Common myeloid progenitor, CD34-positive (primary cell): ENCODE results near the gene RALB.
"Not testable (repeated sequence)": the region's sequence is repeated elsewhere in the genome, so short reads cannot be mapped to it uniquely, and the experiment has no call there.

Source experiments
- CTCF ChIA-PET: fragments of 350-600 bp; sonication (Branson Sonifier 250); formaldehyde crosslinking; loops from one replicate; lab custom pipeline; 2021; ENCODE audit warnings: antibody characterized with exemption; lab: Charles Lee
- POLR2A ChIA-PET: fragments of 350-600 bp; sonication (Branson Sonifier 250); formaldehyde crosslinking; loops from one replicate; lab custom pipeline; 2021; ENCODE audit warnings: antibody characterized with exemption; lab: Charles Lee
- DNase-seq, 3 donors: peaks; one replicate each; pipeline versions ENCODE4 v3.0.0 to v3.0.0-alpha.2; 2013
- H3K27ac ChIP-seq, 2 experiments: 1 replicate in 1 of 2; 2 replicates in 1 of 2; pipeline ENCODE4 v1.7.0; 2013; ENCODE audit warnings: inconsistent platforms in 2 of 2, low read length in 2 of 2, mild to moderate bottlenecking in 2 of 2, low read depth in 1 of 2, moderate library complexity in 1 of 2; ENCODE audit not compliant: severe bottlenecking in 2 of 2, insufficient read depth in 1 of 2, poor library complexity in 1 of 2
- H3K27me3 ChIP-seq, 5 experiments: replicated peaks in 2 of 5; 1 replicate in 3 of 5; 2 replicates in 2 of 5; pipeline versions ENCODE4 v1.6.1 to v1.7.0; 2013; ENCODE audit warnings: low read length in 4 of 5, mild to moderate bottlenecking in 2 of 5, moderate library complexity in 2 of 5, inconsistent platforms in 1 of 5; ENCODE audit not compliant: insufficient read depth in 5 of 5, control insufficient read depth in 4 of 5
- H3K36me3 ChIP-seq, 4 experiments: 1 replicate in 2 of 4; 2 replicates in 2 of 4; pipeline versions ENCODE4 v1.6.1 to v1.7.0; 2013; ENCODE audit warnings: low read length in 3 of 4, control low read depth in 1 of 4, mild to moderate bottlenecking in 1 of 4; ENCODE audit not compliant: control insufficient read depth in 4 of 4, insufficient read depth in 4 of 4
- H3K4me1 ChIP-seq, 4 experiments: 1 replicate in 3 of 4; 2 replicates in 1 of 4; pipeline versions ENCODE4 v1.6.1 to v1.7.1; 2013; ENCODE audit warnings: low read length in 3 of 4, mild to moderate bottlenecking in 3 of 4, control low read depth in 1 of 4, inconsistent platforms in 1 of 4, moderate library complexity in 1 of 4; ENCODE audit not compliant: control insufficient read depth in 4 of 4, insufficient read depth in 4 of 4; ENCODE audit errors: control extremely low read depth in 1 of 4
- H3K4me3 ChIP-seq, 7 experiments: 1 replicate in 4 of 7; 2 replicates in 3 of 7; pipeline versions ENCODE4 v1.5.1 to v1.7.0; 2013; ENCODE audit warnings: mild to moderate bottlenecking in 7 of 7, low read length in 6 of 7, moderate library complexity in 6 of 7, inconsistent platforms in 2 of 7, low read depth in 2 of 7, control low read depth in 1 of 7; ENCODE audit not compliant: insufficient read depth in 4 of 7, control insufficient read depth in 1 of 7; ENCODE audit errors: extremely low read depth in 1 of 7
- H3K9me3 ChIP-seq, 5 experiments: 1 replicate in 4 of 5; 2 replicates in 1 of 5; pipeline versions ENCODE4 v1.6.1 to v1.7.1; 2013; ENCODE audit warnings: low read length in 4 of 5, mild to moderate bottlenecking in 2 of 5, inconsistent platforms in 1 of 5, low read depth in 1 of 5, moderate library complexity in 1 of 5; ENCODE audit not compliant: control insufficient read depth in 4 of 5, insufficient read depth in 2 of 5; ENCODE audit errors: control extremely low read depth in 1 of 5
- WGBS: methylation state at CpG from one replicate; pipeline ENCODE4 v1.1.5; 2013; ENCODE audit not compliant: insufficient coverage; 5-methylcytosine and 5-hydroxymethylcytosine counted together

The RALB gene

DNA sequence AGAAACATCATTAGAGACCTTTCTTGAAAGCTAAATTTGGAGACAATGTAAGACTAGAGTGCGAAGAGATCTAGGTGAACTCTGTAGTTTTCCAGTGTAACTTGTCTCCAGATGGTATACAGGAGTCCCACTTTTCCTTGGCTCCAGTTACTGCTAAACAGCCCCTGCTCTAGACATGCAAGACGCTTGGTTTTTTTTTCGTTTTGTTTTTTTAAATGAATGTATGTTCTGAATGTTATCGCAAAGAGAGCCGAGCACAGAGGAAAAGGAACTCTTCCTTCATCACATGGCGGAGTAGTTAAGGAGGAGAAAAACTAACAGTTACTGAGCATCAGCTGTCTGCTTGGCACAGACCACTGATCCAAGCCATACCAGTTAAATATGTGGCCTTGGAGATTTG lies 2.4 kb downstream of the RALB start:
- peaks cover 0 to 4% (median 0%) of the 10 kb centered on the region in 4 experiments for H3K36me3 ChIP-seq
- DNase-seq, result no peak
- peaks cover 0 to 6% (median 0%) of the 10 kb centered on the region in 5 experiments for H3K9me3 ChIP-seq
- no peaks in the 10 kb centered on the region for H3K27me3 ChIP-seq
- no peak overlapping the region for H3K27ac ChIP-seq
- peak overlapping the region in 2 of 7 experiments; percentile 35 to 97 for H3K4me3 ChIP-seq
- ChIA-PET CTCF (interaction anchor here (1.0 to 2.1 kb wide), 6 partner anchors 9 to 27 kb away, joined by 3 to 6 read pairs (median 4); no protein-coding TSS in a partner anchor), POLR2A (no interaction called here)
- WGBS, result 43% methylated on average over 4 of the region's 6 CpGs
- H3K4me1 ChIP-seq, result peaks cover 47 to 67% (median 57%) of the 10 kb centered on the region in 4 experiments

DNA sequence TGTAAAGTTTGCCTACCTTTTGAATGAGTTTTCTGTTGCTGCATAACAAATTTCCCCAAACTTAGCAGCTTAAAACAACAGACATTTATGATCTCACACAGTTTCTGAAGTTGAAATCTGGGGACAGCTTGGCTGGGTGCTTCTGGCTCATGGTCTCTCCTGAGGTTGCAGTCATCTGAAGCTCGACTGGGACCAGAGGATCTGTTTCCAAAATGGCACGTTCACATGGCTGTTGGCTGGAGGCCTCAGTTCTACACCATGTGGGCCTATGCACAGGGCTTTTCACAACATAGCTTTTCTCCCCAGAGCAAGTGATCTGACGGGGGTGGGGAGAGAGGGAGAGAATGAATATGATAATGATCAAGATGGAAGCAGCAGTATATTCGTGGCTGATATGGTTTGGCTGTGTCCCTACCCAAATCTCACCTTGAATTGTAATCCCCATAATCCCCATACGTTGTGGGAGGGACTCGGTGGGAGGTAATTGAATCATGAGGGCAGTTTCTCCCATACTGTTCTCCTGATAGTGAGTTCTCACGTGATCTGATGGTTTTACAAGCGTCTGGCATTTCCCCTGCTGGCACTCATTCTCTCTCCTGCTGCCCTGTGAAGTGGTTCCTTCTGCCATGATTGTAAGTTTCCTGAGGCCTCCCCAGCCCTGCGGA lies 3.5 kb downstream of the RALB start:
- Histone ChIP-seq H3K9me3 (peaks cover 0 to 14% (median 4%) of the 10 kb centered on the region in 5 experiments), H3K4me3 (peak overlapping the region in 2 of 7 experiments; percentile 19 to 41), H3K27me3 (no peaks in the 10 kb centered on the region), H3K36me3 (peaks cover 0 to 8% (median 0%) of the 10 kb centered on the region in 4 experiments), H3K4me1 (peaks cover 51 to 75% (median 62%) of the 10 kb centered on the region in 4 experiments), H3K27ac (no peak overlapping the region)
- peak in 2 of 3 donors; percentile 45 to 65 for DNase-seq
- WGBS, result 7% methylated on average over 3 of the region's 9 CpGs
- POLR2A ChIA-PET, result no interaction called here
- CTCF ChIA-PET, result interaction anchor here (0.8 to 2.1 kb wide), 5 partner anchors 8 to 28 kb away, joined by 3 to 6 read pairs (median 4); no protein-coding TSS in a partner anchor

DNA sequence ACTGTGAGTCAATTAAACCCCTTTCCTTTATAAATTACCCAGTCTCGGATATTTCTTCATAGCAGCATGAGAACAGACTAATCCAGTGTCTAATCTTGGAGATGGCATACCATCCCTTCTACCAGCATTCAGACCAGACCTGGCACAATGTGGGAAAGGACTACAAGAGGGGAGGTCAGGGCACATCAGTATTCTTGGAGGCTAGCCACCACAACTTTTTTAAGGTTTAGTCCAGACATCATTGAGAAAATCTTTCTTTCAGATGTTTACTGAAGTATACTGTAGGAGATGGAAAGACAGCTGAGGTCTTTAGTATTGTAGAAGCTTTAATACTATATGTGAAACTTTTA lies 4.0 kb downstream of the RALB start:
- ChIA-PET POLR2A (no interaction called here), CTCF (interaction anchor here (1.3 to 2.4 kb wide), 3 partner anchors 9 to 56 kb away, joined by 3 to 8 read pairs (median 6); no protein-coding TSS in a partner anchor)
- no CpG with 5 or more reads among the region's 1 CpG for WGBS
- H3K9me3 ChIP-seq, result peaks cover 0 to 14% (median 4%) of the 10 kb centered on the region in 5 experiments
- no peak overlapping the region for H3K27ac ChIP-seq
- H3K36me3 ChIP-seq, result peaks cover 0 to 8% (median 0%) of the 10 kb centered on the region in 4 experiments
- DNase-seq, result no peak
- peak overlapping the region in 1 of 7 experiments; percentile 41 for H3K4me3 ChIP-seq
- H3K27me3 ChIP-seq, result no peaks in the 10 kb centered on the region
- peaks cover 54 to 76% (median 63%) of the 10 kb centered on the region in 4 experiments for H3K4me1 ChIP-seq

DNA sequence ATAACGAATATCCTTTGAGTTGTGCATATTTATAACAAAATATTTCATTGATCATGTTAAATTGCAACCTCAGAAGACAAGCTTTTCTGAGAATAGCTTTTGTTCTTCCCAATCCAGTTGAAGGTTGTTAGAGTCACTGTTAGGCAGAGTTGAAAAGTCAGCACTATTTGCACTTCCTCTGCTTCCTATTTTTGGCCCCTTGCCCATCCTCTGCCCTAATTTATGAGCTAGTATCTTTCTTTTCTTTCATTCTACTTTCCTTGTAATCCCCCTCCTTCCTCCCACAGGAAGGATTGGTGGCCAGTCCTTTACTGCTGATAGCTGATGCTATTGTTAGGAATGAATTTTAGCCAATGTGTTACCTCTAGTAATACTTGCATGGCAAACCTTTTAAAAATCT lies 4.9 kb downstream of the RALB start:
- Histone ChIP-seq H3K27me3 (no peaks in the 10 kb centered on the region), H3K36me3 (peaks cover 0 to 8% (median 0%) of the 10 kb centered on the region in 4 experiments), H3K9me3 (peaks cover 0 to 14% (median 4%) of the 10 kb centered on the region in 5 experiments), H3K27ac (peak overlapping the region in 1 of 2 experiments; percentile 38), H3K4me1 (peaks cover 52 to 77% (median 64%) of the 10 kb centered on the region in 4 experiments), H3K4me3 (peak overlapping the region in 5 of 7 experiments; percentile 19 to 53 (median 40))
- POLR2A ChIA-PET, result interaction anchor here (0.9 kb wide), 1 partner anchor 35 kb away, joined by 3 read pairs; no protein-coding TSS in a partner anchor
- DNase-seq, result peak in 2 of 3 donors; percentile 73 to 80
- no CpG with 5 or more reads among the region's 1 CpG for WGBS
- CTCF ChIA-PET, result interaction anchor here (0.9 to 2.4 kb wide), 4 partner anchors 8 to 56 kb away, joined by 3 to 8 read pairs (median 4); no protein-coding TSS in a partner anchor

GRCh38 chr2:120258196-120258595 lies 5.5 kb downstream of the RALB start:
- Histone ChIP-seq H3K27ac (peak overlapping the region in 1 of 2 experiments; percentile 38), H3K27me3 (no peaks in the 10 kb centered on the region), H3K9me3 (peaks cover 0 to 14% (median 4%) of the 10 kb centered on the region in 5 experiments), H3K4me3 (peak overlapping the region in 5 of 7 experiments; percentile 3 to 53 (median 40)), H3K36me3 (peaks cover 0 to 8% (median under 1%) of the 10 kb centered on the region in 4 experiments), H3K4me1 (peaks cover 52 to 80% (median 65%) of the 10 kb centered on the region in 4 experiments)
- WGBS, result 70% methylated on average over 8 of the region's 9 CpGs
- DNase-seq, result no peak
- ChIA-PET POLR2A (interaction anchor here (0.9 kb wide), 1 partner anchor 36 kb away, joined by 3 read pairs; no protein-coding TSS in a partner anchor), CTCF (interaction anchor here (0.9 to 2.4 kb wide), 4 partner anchors 7 to 55 kb away, joined by 3 to 8 read pairs (median 4); no protein-coding TSS in a partner anchor)

- DNase-seq, H3K4me3 ChIP-seq, POLR2A ChIA-PET, H3K36me3 ChIP-seq, H3K27ac ChIP-seq, H3K27me3 ChIP-seq: not testable (repeated sequence)
- Histone ChIP-seq H3K9me3 (peaks cover 0 to 14% (median 4%) of the 10 kb centered on the region in 5 experiments), H3K4me1 (peaks cover 49 to 73% (median 57%) of the 10 kb centered on the region in 4 experiments)
- CTCF ChIA-PET, result interaction anchor here (1.1 kb wide), 1 partner anchor 38 kb away, joined by 3 read pairs; no protein-coding TSS in a partner anchor
- 98% methylated on average over 4 of the region's 15 CpGs for WGBS
Measured at GRCh38 chr2:120259939-120260338, 7.3 kb downstream of the RALB start.
